SK-N-MC (cell line): ENCODE data around the gene PPM1M.

Source experiments
- EZH2 ChIP-seq: fragments of 200-600 bp; sonication (generic); IDR thresholded peaks from one replicate; pipeline ENCODE4 v1.6.1; 2017; ENCODE audit warnings: antibody characterized with exemption
- FOXP2 ChIP-seq: optimal IDR thresholded peaks from 2 replicates; pipeline ENCODE3; 2011; ENCODE audit warnings: mild to moderate bottlenecking, moderate library complexity; ENCODE audit not compliant: insufficient read depth; ENCODE audit errors: extremely low read length, control extremely low read depth
- POLR2AphosphoS5 ChIP-seq: IDR thresholded peaks from 2 replicates; pipeline ENCODE4 v1.6.1; 2012; ENCODE audit warnings: mild to moderate bottlenecking, low read depth, low read length, borderline replicate concordance

DNA sequence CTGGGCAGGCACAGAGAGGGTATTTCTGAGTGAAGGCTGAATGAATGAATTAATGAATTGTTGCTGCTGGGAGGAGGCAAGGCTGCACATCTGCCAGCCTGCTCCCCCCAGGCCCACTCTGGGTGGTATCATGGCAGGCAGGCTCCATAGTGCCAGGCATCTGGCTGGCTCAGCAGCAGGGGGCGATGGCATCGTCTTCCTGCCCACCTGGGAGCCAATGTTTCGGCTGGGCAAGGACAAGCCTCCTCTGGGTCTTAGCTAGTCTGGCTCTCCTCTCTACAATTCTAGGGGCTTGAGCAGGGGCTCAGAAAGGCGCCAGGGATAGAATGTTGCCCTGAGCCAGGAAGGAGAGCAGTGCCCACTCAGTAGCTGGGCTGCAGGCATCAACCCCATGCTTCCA lies 18.4 kb upstream of the PPM1M start:
- TF ChIP-seq POLR2AphosphoS5 (no peak), EZH2 (no peak), FOXP2 (no peak)
